ENCODE data around the gene STK32B. TPM values are rescaled to one million over a fixed set of nuclear protein-coding genes. Genes with fewer than 3 reads are reported as not detected.

STK32B gene
- total and polyA plus RNA-seq, 10 donors = 0.03 to 0.87 (median 0.36) TPM

DNA sequence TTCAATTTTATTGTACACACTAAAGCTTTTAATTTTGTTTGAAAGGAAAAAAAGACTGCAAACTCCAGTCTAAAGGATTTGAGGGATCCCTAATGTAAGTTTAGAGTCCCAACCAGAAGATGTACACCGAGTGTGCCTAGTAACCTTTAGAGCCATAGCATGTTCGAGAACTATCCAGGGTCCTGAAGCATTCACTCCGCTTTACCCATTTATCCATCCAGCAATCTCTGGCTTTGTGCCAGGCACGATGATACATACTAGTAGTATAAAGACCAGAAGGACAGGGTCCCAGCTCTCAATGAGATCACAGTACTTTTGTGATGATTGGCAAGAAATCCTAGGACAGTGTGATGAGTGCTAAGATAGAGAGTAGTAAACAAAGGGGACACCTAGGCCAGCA is 168.7 kb downstream of the STK32B start:
- H3K27ac ChIP-seq = no peak overlapping the region
- no peaks in the 10 kb centered on the region for H3K36me3 ChIP-seq
- DNase-seq = no peak
- H3K4me1 ChIP-seq = no peaks in the 10 kb centered on the region
- peaks cover 7 to 34% (median 22%) of the 10 kb centered on the region in 8 donors for H3K9me3 ChIP-seq
- H3K27me3 ChIP-seq (replicated peaks in 1 of 7) = no peaks in the 10 kb centered on the region
- 56 to 73% (median 70%) methylated on average over 4 of the region's 4 CpGs for WGBS, 5 donors
- intact Hi-C loops (cut with DNase I; ENCODE audit: low total_unique reads) = no loop called here
- TF ChIP-seq POLR2A (IDR thresholded peaks at IDR 0.05) (no peak), POLR2AphosphoS5 (IDR thresholded peaks at IDR 0.05) (no peak)
- TF ChIP-seq, protein P1, sequence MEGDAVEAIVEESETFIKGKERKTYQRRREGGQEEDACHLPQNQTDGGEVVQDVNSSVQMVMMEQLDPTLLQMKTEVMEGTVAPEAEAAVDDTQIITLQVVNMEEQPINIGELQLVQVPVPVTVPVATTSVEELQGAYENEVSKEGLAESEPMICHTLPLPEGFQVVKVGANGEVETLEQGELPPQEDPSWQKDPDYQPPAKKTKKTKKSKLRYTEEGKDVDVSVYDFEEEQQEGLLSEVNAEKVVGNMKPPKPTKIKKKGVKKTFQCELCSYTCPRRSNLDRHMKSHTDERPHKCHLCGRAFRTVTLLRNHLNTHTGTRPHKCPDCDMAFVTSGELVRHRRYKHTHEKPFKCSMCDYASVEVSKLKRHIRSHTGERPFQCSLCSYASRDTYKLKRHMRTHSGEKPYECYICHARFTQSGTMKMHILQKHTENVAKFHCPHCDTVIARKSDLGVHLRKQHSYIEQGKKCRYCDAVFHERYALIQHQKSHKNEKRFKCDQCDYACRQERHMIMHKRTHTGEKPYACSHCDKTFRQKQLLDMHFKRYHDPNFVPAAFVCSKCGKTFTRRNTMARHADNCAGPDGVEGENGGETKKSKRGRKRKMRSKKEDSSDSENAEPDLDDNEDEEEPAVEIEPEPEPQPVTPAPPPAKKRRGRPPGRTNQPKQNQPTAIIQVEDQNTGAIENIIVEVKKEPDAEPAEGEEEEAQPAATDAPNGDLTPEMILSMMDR (IDR thresholded peaks at IDR 0.05 in 8 of 11, conservative IDR thresholded peaks at IDR 0.05 in 3 of 11) = no peak
- H3K4me3 ChIP-seq = no peak overlapping the region

DNA sequence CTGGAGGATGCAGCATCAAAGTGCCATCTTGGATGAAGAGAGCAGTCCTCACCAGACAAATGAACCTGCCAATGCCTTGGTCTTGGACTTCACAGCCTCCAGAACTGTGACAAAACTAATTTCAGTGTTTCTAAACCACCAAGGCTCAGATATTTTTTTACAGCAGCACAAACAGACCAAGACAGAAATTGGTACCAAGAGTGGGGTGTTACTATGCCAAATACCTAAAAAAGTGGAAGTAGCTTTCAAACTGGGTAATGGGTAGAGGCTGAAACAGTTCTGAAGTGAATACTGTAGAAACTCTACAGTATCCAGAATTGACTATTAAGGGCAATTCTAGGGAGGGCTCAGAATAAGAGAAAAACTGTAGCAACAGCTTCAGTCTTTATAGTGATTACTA is 170.8 kb downstream of the STK32B start:
- H3K36me3 ChIP-seq = no peaks in the 10 kb centered on the region
- H3K27me3 ChIP-seq (replicated peaks in 1 of 7) = no peaks in the 10 kb centered on the region
- intact Hi-C loops (cut with DNase I; ENCODE audit: low total_unique reads) = no loop called here
- H3K9me3 ChIP-seq = peaks cover 7 to 34% (median 22%) of the 10 kb centered on the region in 8 donors
- H3K4me3 ChIP-seq = no peak overlapping the region
- DNase-seq = no peak
- TF ChIP-seq, protein P1 (IDR thresholded peaks at IDR 0.05 in 8 of 11, conservative IDR thresholded peaks at IDR 0.05 in 3 of 11) = no peak
- no peak for TF ChIP-seq POLR2AphosphoS5 (IDR thresholded peaks at IDR 0.05)
- TF ChIP-seq POLR2A (IDR thresholded peaks at IDR 0.05) = no peak
- no peaks in the 10 kb centered on the region for H3K4me1 ChIP-seq
- H3K27ac ChIP-seq = no peak overlapping the region

- Histone ChIP-seq H3K9me3 (peaks cover 7 to 34% (median 22%) of the 10 kb centered on the region in 8 donors), H3K4me3 (no peak overlapping the region), H3K36me3 (no peaks in the 10 kb centered on the region), H3K27me3 (replicated peaks in 1 of 7) (no peaks in the 10 kb centered on the region), H3K27ac (no peak overlapping the region), H3K4me1 (no peaks in the 10 kb centered on the region)
- TF ChIP-seq, protein P1 (IDR thresholded peaks at IDR 0.05 in 8 of 11, conservative IDR thresholded peaks at IDR 0.05 in 3 of 11) = no peak
- TF ChIP-seq POLR2A (IDR thresholded peaks at IDR 0.05) (no peak), POLR2AphosphoS5 (IDR thresholded peaks at IDR 0.05) (no peak)
- no peak for DNase-seq
- intact Hi-C loops (cut with DNase I; ENCODE audit: low total_unique reads) = no loop called here
- 86 to 100% (median 95%) methylated on average over 1 of the region's 1 CpG for WGBS, 5 donors
Measured at GRCh38 chr4:5222951-5223350, 171.7 kb downstream of the STK32B start.

GRCh38 chr4:5224340-5224739 is 173.1 kb downstream of the STK32B start:
- no peaks in the 10 kb centered on the region for H3K27me3 ChIP-seq (replicated peaks in 1 of 7)
- intact Hi-C loops (cut with DNase I; ENCODE audit: low total_unique reads) = no loop called here
- H3K9me3 ChIP-seq = peaks cover 7 to 34% (median 22%) of the 10 kb centered on the region in 8 donors
- no peak overlapping the region for H3K4me3 ChIP-seq
- TF ChIP-seq POLR2AphosphoS5 (IDR thresholded peaks at IDR 0.05) (no peak), POLR2A (IDR thresholded peaks at IDR 0.05) (no peak)
- TF ChIP-seq, protein P1 (IDR thresholded peaks at IDR 0.05 in 8 of 11, conservative IDR thresholded peaks at IDR 0.05 in 3 of 11) = no peak
- 42 to 79% (median 58%) methylated on average over 1 of the region's 1 CpG for WGBS, 5 donors
- no peak for DNase-seq
- no peaks in the 10 kb centered on the region for H3K4me1 ChIP-seq
- no peaks in the 10 kb centered on the region for H3K36me3 ChIP-seq
- H3K27ac ChIP-seq = no peak overlapping the region

All from spleen (tissue), 11 donors.